Panc1 (cell line): ENCODE data around the gene SLC12A9. TPM values are rescaled to one million over a fixed set of nuclear protein-coding genes. Genes with fewer than 3 reads are reported as not detected.

Source experiments
- ATAC-seq: fragments of 200-7000 bp; cut with Tn5 transposase; 2 replicates; pipeline ENCODE4 v1.9.1; 2020; ENCODE audit warnings: mild to moderate bottlenecking, moderate library complexity
- BruUV-seq: library from RNA; stranded (reverse); fragments of 400-500 nt; replicated peaks from 2 replicates; lab custom pipeline; 2021; lab: Mats Ljungman, UMichigan
- CTCF ChIA-PET: fragments of 300-600 bp; sonication (Branson Sonifier 250); formaldehyde crosslinking; loops from one replicate; lab custom pipeline; 2022; ENCODE audit warnings: antibody characterized with exemption; lab: Charles Lee
- POLR2A ChIA-PET: fragments of 300-600 bp; sonication (Branson Sonifier 250); formaldehyde crosslinking; loops from one replicate; lab custom pipeline; 2022; ENCODE audit warnings: antibody characterized with exemption; lab: Charles Lee
- DNase-seq: peaks from one replicate; pipeline ENCODE4 v3.0.0-alpha.2; 2010; ENCODE audit warnings: low read depth, low spot score
- H3K27ac ChIP-seq: 2 replicates; pipeline ENCODE4 v1.5.1; 2011; ENCODE audit warnings: mild to moderate bottlenecking, low read length, inconsistent platforms
- H3K27me3 ChIP-seq: fragments of 200-500 bp; sonication (Bioruptor generic); 2 replicates; pipeline ENCODE4 v1.6.0; 2014; ENCODE audit warnings: low read length, inconsistent platforms; ENCODE audit not compliant: control insufficient read depth, insufficient read depth
- H3K36me3 ChIP-seq: fragments of 200-500 bp; sonication (Bioruptor generic); 2 replicates; pipeline ENCODE4 v1.5.1; 2014; ENCODE audit warnings: inconsistent platforms, mild to moderate bottlenecking, low read length, moderate library complexity; ENCODE audit not compliant: control insufficient read depth, insufficient read depth
- H3K4me1 ChIP-seq: 2 replicates; pipeline ENCODE4 v1.5.1; 2011; ENCODE audit warnings: inconsistent platforms, mild to moderate bottlenecking, low read length, moderate library complexity; ENCODE audit not compliant: control insufficient read depth, insufficient read depth
- H3K4me3 ChIP-seq, 2 experiments: 2 replicates each; pipeline ENCODE4 v1.5.1; 2011 to 2012; ENCODE audit warnings: low read depth in 2 of 2, low read length in 2 of 2, mild to moderate bottlenecking in 2 of 2, inconsistent platforms in 1 of 2, moderate library complexity in 1 of 2
- H3K9me3 ChIP-seq: fragments of 200-500 bp; sonication (Bioruptor generic); 2 replicates; pipeline ENCODE4 v1.5.1; 2014; ENCODE audit warnings: low read depth, mild to moderate bottlenecking, inconsistent platforms, low read length, moderate library complexity; ENCODE audit not compliant: control insufficient read depth, insufficient read depth
- CTCF ChIP-seq: fragments of 450-650 bp; IDR thresholded peaks from 2 replicates; pipeline ENCODE4 v1.5.1; 2017; ENCODE audit warnings: mild to moderate bottlenecking
- POLR2AphosphoS5 ChIP-seq: IDR thresholded peaks from 2 replicates; pipeline ENCODE4 v1.6.1; 2012; ENCODE audit warnings: mild to moderate bottlenecking, low read depth, low read length, moderate library complexity
- SIN3A ChIP-seq: IDR thresholded peaks from 2 replicates; pipeline ENCODE4 v1.6.1; 2012; ENCODE audit warnings: low read depth, mild to moderate bottlenecking, low read length, moderate library complexity, borderline replicate concordance; ENCODE audit not compliant: insufficient read depth
- TCF7L2 ChIP-seq: IDR thresholded peaks from 2 replicates; pipeline ENCODE4 v1.6.1; 2011; ENCODE audit warnings: mild to moderate bottlenecking, low read depth, low read length, inconsistent platforms
- in situ Hi-C: cut with HindIII; loops from 2 replicates; pipeline ENCODE4 v1.10.0; 2016; ENCODE audit warnings: low sequenced_read_pairs, low pct_unique_long_range_greater_than_20kb
- intact Hi-C: fragments of 100-400 bp; cut with micrococcal nuclease; formaldehyde crosslinking; loops from one replicate; pipeline ENCODE4 v1.10.0; 2022; ENCODE audit not compliant: unreplicated experiment
- total RNA-seq: library from RNA; stranded (reverse); gene quantifications from one replicate; pipeline ENCODE4 v1.2.1, GENCODE V29; 2021; ENCODE audit not compliant: unreplicated experiment
- TF ChIP-seq, protein P1 (sequence below), 2 experiments: IDR thresholded peaks; 2 replicates each; pipeline ENCODE4 v1.6.1; 2011 to 2012; ENCODE audit warnings: low read depth in 2 of 2, control low read depth in 1 of 2, low read length in 1 of 2, mild to moderate bottlenecking in 1 of 2, moderate library complexity in 1 of 2; ENCODE audit not compliant: insufficient read depth in 1 of 2

Gene SLC12A9
- total RNA-seq, 1 experiment from 2014 or later: 31.1 TPM

DNA sequence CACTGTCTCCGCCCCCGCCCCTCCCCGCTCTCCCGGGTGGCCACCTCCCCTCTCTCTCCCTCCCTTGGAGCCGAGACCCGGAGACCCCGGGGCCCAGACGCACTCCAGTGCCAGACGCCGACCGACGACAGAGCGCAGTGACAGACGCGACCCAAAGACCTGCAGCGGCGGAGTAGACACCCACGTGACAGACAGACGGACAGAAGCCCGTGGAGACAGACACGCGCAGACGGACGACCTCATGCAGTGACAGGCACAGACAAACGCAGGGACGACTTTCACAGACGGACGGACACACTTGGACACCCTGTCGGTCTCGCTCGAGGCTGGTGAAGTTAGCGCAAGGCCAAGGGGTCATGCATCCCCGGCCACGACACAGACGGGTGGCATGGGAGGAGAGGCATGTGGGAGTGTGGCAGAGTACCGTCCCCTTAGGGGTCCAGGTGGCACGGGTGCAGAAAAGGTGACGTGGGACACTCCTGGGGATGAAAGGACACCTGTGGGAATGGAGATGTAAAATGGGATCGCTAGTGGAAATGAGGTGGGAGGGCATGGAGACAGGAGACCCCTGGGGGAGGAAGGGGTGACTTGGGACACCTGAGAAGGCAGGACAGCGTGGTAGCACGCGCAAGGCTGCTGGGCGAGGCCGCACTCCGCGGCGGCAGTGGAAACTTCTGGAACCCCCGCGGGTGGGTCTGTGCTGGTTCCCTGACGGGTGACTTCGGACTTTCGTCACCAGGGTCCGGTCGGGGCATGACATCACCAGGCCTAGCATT is 43.6 kb downstream of the SLC12A9 start:
- Histone ChIP-seq H3K4me1 (peaks cover 22% of the 10 kb centered on the region), H3K27me3 (no peaks in the 10 kb centered on the region; the same call in 1 of the 2 replicates), H3K4me3 (peak overlapping the region; percentile 50 to 57), H3K36me3 (no peaks in the 10 kb centered on the region), H3K27ac (peak overlapping the region; percentile 4; the same call in 1 of the 2 replicates), H3K9me3 (no peaks in the 10 kb centered on the region)
- CTCF ChIA-PET: interaction anchor here (0.6 kb wide), 1 partner anchor 27 kb away, joined by 6 read pairs; no protein-coding TSS in a partner anchor
- BruUV-seq: no TSS peak
- TF ChIP-seq CTCF (no peak), SIN3A (no peak), TCF7L2 (no peak), POLR2AphosphoS5 (no peak)
- TF ChIP-seq, protein P1, sequence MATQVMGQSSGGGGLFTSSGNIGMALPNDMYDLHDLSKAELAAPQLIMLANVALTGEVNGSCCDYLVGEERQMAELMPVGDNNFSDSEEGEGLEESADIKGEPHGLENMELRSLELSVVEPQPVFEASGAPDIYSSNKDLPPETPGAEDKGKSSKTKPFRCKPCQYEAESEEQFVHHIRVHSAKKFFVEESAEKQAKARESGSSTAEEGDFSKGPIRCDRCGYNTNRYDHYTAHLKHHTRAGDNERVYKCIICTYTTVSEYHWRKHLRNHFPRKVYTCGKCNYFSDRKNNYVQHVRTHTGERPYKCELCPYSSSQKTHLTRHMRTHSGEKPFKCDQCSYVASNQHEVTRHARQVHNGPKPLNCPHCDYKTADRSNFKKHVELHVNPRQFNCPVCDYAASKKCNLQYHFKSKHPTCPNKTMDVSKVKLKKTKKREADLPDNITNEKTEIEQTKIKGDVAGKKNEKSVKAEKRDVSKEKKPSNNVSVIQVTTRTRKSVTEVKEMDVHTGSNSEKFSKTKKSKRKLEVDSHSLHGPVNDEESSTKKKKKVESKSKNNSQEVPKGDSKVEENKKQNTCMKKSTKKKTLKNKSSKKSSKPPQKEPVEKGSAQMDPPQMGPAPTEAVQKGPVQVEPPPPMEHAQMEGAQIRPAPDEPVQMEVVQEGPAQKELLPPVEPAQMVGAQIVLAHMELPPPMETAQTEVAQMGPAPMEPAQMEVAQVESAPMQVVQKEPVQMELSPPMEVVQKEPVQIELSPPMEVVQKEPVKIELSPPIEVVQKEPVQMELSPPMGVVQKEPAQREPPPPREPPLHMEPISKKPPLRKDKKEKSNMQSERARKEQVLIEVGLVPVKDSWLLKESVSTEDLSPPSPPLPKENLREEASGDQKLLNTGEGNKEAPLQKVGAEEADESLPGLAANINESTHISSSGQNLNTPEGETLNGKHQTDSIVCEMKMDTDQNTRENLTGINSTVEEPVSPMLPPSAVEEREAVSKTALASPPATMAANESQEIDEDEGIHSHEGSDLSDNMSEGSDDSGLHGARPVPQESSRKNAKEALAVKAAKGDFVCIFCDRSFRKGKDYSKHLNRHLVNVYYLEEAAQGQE (IDR thresholded peaks at IDR 0.05; ENCODE audit: insufficient read depth in 1 of 2, low read depth in 2 of 2, low read length in 1 of 2): no peak
- in situ Hi-C loops (no loop called here), intact Hi-C loops (loop anchor here (2.0 to 5.0 kb wide), 2 partner anchors 163 to 181 kb away; no protein-coding TSS in a partner anchor)
- DNase-seq (no peak), ATAC-seq (peak; percentile 64)
- POLR2A ChIA-PET: no interaction called here

DNA sequence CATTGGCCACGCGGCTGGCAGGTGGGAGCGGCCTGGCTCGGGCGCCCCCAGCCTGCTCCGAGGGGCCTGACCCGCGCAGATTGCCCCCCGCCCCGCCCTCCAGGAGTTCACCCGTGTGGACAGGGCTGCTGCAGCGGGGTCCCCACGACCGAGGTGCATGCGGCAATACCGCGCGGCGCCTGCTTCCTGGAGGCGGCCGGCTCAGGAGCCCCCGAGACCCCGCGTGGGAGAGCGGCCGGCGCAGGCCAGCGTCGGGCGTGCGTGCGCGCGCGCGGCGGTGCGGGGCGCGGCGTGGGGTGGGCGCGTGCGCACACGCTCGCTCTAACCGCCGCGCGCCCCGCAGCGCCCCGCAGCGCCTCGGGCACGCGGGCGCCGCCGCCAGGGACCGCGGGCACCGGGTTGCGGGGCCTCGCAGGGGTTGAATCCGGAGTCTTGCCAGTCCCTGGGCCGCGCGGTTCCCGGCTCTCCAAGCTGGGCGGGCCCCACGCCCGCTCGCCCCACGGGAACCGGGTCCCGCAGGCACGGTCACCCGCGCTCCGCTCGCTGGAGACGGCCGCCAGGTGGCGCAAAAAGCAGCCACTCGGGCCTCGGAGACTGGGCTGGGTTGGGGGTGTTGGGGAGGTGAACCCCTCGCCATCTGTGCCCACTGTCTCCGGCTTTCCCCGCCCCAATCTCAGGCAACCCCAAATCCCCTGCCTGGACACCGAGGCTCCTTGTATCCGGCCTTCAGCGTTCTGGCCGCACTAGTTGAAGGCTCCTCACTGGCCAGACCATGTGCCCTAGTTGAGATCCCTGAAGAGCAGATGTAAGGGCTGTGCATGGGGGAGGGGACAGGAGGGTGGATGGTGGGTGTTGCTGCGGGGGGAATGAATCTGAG is 44.5 kb downstream of the SLC12A9 start:
- H3K9me3 ChIP-seq: no peaks in the 10 kb centered on the region
- peaks cover 16% of the 10 kb centered on the region for H3K4me1 ChIP-seq
- ATAC-seq (peak; percentile 56), DNase-seq (no peak)
- H3K36me3 ChIP-seq: no peaks in the 10 kb centered on the region
- no TSS peak for BruUV-seq
- intact Hi-C loops: loop anchor here (2.0 to 5.0 kb wide), 2 partner anchors 162 to 180 kb away; no protein-coding TSS in a partner anchor
- peak overlapping the region; percentile 50 to 57 for H3K4me3 ChIP-seq
- TF ChIP-seq SIN3A: 0 out of 2 replicates have a peak, but pooled peaks have one; percentile 27
- TF ChIP-seq CTCF: peak; percentile 94
- TF ChIP-seq, protein P1 (IDR thresholded peaks at IDR 0.05; ENCODE audit: insufficient read depth in 1 of 2, low read depth in 2 of 2, low read length in 1 of 2): no peak
- in situ Hi-C loops: no loop called here
- ChIA-PET POLR2A (interaction anchor here (0.8 kb wide), 1 partner anchor 12 kb away, joined by 4 read pairs; no protein-coding TSS in a partner anchor), CTCF (no interaction called here)
- H3K27me3 ChIP-seq: no peaks in the 10 kb centered on the region; the same call in 1 of the 2 replicates
- H3K27ac ChIP-seq: no peak overlapping the region; the same call in 1 of the 2 replicates
